WTC11 (cell line): Measurements from ENCODE around the gene LAMA3. TPM values are rescaled to one million over a fixed set of nuclear protein-coding genes. Genes with fewer than 3 reads are reported as not detected.

Experiments
- ATAC-seq: fragments of 200-7000 bp; cut with Tn5 transposase; 2 replicates; pipeline ENCODE4 v1.10.0; 2021; ENCODE audit warnings: mild to moderate bottlenecking, moderate library complexity
- CTCF ChIA-PET: fragments of 300-600 bp; sonication (Branson Sonifier 250); formaldehyde crosslinking; loops from one replicate; lab custom pipeline; 2021; ENCODE audit warnings: antibody characterized with exemption; lab: Charles Lee
- POLR2A ChIA-PET: fragments of 350-600 bp; sonication (Branson Sonifier 250); formaldehyde crosslinking; loops from one replicate; lab custom pipeline; 2021; ENCODE audit warnings: antibody characterized with exemption; lab: Charles Lee
- DNase-seq: peaks from one replicate; pipeline ENCODE4 v3.0.0; 2021; ENCODE audit warnings: low spot score
- H3K27ac Mint-ChIP-seq: 2 replicates; pipeline ENCODE4 v1.8.0; 2021; ENCODE audit warnings: mixed read lengths
- H3K27me3 Mint-ChIP-seq: 2 replicates; pipeline ENCODE4 v1.8.0; 2021; ENCODE audit warnings: low read depth, mild to moderate bottlenecking, moderate library complexity, mixed read lengths
- H3K36me3 Mint-ChIP-seq: 2 replicates; pipeline ENCODE4 v1.8.0; 2021; ENCODE audit warnings: mixed read lengths
- H3K4me1 Mint-ChIP-seq: 2 replicates; pipeline ENCODE4 v1.8.0; 2022; ENCODE audit warnings: mixed read lengths
- H3K4me3 Mint-ChIP-seq: 2 replicates; pipeline ENCODE4 v1.8.0; 2021; ENCODE audit warnings: mild to moderate bottlenecking, moderate library complexity, mixed read lengths
- H3K9me3 Mint-ChIP-seq: 2 replicates; pipeline ENCODE4 v1.8.0; 2021; ENCODE audit warnings: mixed read lengths
- ATF1 ChIP-seq: sonication (generic); formaldehyde crosslinking; IDR thresholded peaks from 2 replicates; pipeline ENCODE4 v1.8.1; 2023; ENCODE audit warnings: mild to moderate bottlenecking, moderate library complexity, missing genetic modification reagents
- ESRRA ChIP-seq: sonication (generic); formaldehyde crosslinking; IDR thresholded peaks from 2 replicates; pipeline ENCODE4 v1.8.1; 2022; ENCODE audit warnings: mild to moderate bottlenecking, missing genetic modification reagents, borderline replicate concordance
- FOXJ3 ChIP-seq: sonication (generic); formaldehyde crosslinking; IDR thresholded peaks from 2 replicates; pipeline ENCODE4 v1.9.0; 2021; ENCODE audit warnings: missing genetic modification reagents, mild to moderate bottlenecking, borderline replicate concordance
- FOXP4 ChIP-seq: sonication (generic); formaldehyde crosslinking; IDR thresholded peaks from 2 replicates; pipeline ENCODE4 v1.8.0; 2022; ENCODE audit warnings: mild to moderate bottlenecking, missing genetic modification reagents
- GABPB1 ChIP-seq: sonication (generic); formaldehyde crosslinking; IDR thresholded peaks from 2 replicates; pipeline ENCODE4 v1.8.1; 2023; ENCODE audit warnings: mild to moderate bottlenecking, missing genetic modification reagents
- GRHL2 ChIP-seq: fragments of 250-450 bp; sonication (Bioruptor Pico); IDR thresholded peaks from 2 replicates; pipeline ENCODE4 v1.8.0; 2022; ENCODE audit warnings: mild to moderate bottlenecking, moderate library complexity; ENCODE audit not compliant: insufficient replicate concordance, severe bottlenecking
- GTF2I ChIP-seq: fragments of 250-450 bp; sonication (Bioruptor Pico); conservative IDR thresholded peaks from 2 replicates; pipeline ENCODE4 v1.4.0; 2021; ENCODE audit warnings: mild to moderate bottlenecking
- HMGA2 ChIP-seq: fragments of 250-450 bp; sonication (Bioruptor Pico); IDR thresholded peaks from 2 replicates; pipeline ENCODE4 v1.4.0; 2021; ENCODE audit warnings: mild to moderate bottlenecking, moderate library complexity
- IRF1 ChIP-seq: sonication (generic); formaldehyde crosslinking; IDR thresholded peaks from 2 replicates; pipeline ENCODE4 v1.8.0; 2023; ENCODE audit warnings: missing genetic modification reagents
- KAT7 ChIP-seq: sonication (generic); formaldehyde crosslinking; IDR thresholded peaks from 2 replicates; pipeline ENCODE4 v1.8.1; 2023; ENCODE audit warnings: missing genetic modification reagents, mild to moderate bottlenecking, borderline replicate concordance
- MXD4 ChIP-seq: fragments of 250-450 bp; sonication (Bioruptor Pico); IDR thresholded peaks from 2 replicates; pipeline ENCODE4 v1.8.0; 2021; ENCODE audit warnings: mild to moderate bottlenecking, moderate library complexity, borderline replicate concordance
- NR2C2 ChIP-seq: sonication (generic); formaldehyde crosslinking; IDR thresholded peaks from 2 replicates; pipeline ENCODE4 v1.8.0; 2022; ENCODE audit warnings: mild to moderate bottlenecking, missing genetic modification reagents
- OVOL2 ChIP-seq: fragments of 250-450 bp; sonication (Bioruptor Pico); IDR thresholded peaks from 2 replicates; pipeline ENCODE4 v1.9.0; 2021; ENCODE audit warnings: mild to moderate bottlenecking, borderline replicate concordance
- RORB ChIP-seq: fragments of 250-450 bp; sonication (Bioruptor Pico); IDR thresholded peaks from 2 replicates; pipeline ENCODE4 v1.9.0; 2021; ENCODE audit warnings: mild to moderate bottlenecking
- STAT6 ChIP-seq: sonication (generic); formaldehyde crosslinking; conservative IDR thresholded peaks from 2 replicates; pipeline ENCODE4 v1.8.1; 2023; ENCODE audit warnings: mild to moderate bottlenecking, low read depth, missing genetic modification reagents, moderate library complexity
- TEAD1 ChIP-seq: sonication (generic); formaldehyde crosslinking; IDR thresholded peaks from 2 replicates; pipeline ENCODE4 v1.8.0; 2022; ENCODE audit warnings: mild to moderate bottlenecking, missing genetic modification reagents
- ZNF281 ChIP-seq: sonication (generic); formaldehyde crosslinking; IDR thresholded peaks from 2 replicates; pipeline ENCODE4 v1.8.0; 2023; ENCODE audit warnings: mild to moderate bottlenecking, missing genetic modification reagents
- ZNF317 ChIP-seq: sonication (generic); formaldehyde crosslinking; IDR thresholded peaks from 2 replicates; pipeline ENCODE4 v1.8.1; 2023; ENCODE audit warnings: low read depth, mild to moderate bottlenecking, moderate library complexity, missing genetic modification reagents, borderline replicate concordance
- ZNF423 ChIP-seq: fragments of 250-450 bp; sonication (Bioruptor Pico); IDR thresholded peaks from 2 replicates; pipeline ENCODE4 v2.1.2; 2022; ENCODE audit warnings: mild to moderate bottlenecking, moderate library complexity
- ZNF512 ChIP-seq: sonication (generic); formaldehyde crosslinking; IDR thresholded peaks from 2 replicates; pipeline ENCODE4 v1.8.1; 2022; ENCODE audit warnings: missing genetic modification reagents, borderline replicate concordance
- ZNF671 ChIP-seq: fragments of 250-450 bp; sonication (Bioruptor Pico); IDR thresholded peaks from 2 replicates; pipeline ENCODE4 v1.8.0; 2021; ENCODE audit warnings: mild to moderate bottlenecking
- total RNA-seq: library from RNA; stranded (reverse); gene quantifications from 3 replicates; pipeline ENCODE4 v1.2.3, GENCODE V29; 2021

The LAMA3 gene
- total RNA-seq, 1 experiment from 2014 or later, result 0.83 TPM

GRCh38 chr18:23689616-23690504 is 607 bp downstream of the LAMA3 start (continued):
- TF ChIP-seq ZNF281 (CRISPR knock-in tag), result peak; percentile 60; the same call in 1 of the 2 replicates
- no peak for TF ChIP-seq ZNF423

GRCh38 chr18:23690505-23691068 is 1.3 kb downstream of the LAMA3 start:
- ATAC-seq, result peak; percentile 33
- H3K27ac Mint-ChIP-seq, result no peak overlapping the region
- no peaks in the 10 kb centered on the region for H3K9me3 Mint-ChIP-seq
- CTCF ChIA-PET, result interaction anchor here (0.9 to 1.6 kb wide), 2 partner anchors 12 to 69 kb away, joined by 3 read pairs; no protein-coding TSS in a partner anchor
- peaks cover 8% of the 10 kb centered on the region for H3K4me1 Mint-ChIP-seq
- POLR2A ChIA-PET, result interaction anchor here (0.7 kb wide), 1 partner anchor 689 kb away, joined by 3 read pairs; no protein-coding TSS in a partner anchor
- no peaks in the 10 kb centered on the region for H3K36me3 Mint-ChIP-seq
- TF ChIP-seq HMGA2 (CRISPR knock-in tag), result 0 out of 2 replicates have a peak, but pooled peaks have one; percentile 6
- TF ChIP-seq TEAD1 (CRISPR knock-in tag), result no peak
- TF ChIP-seq GABPB1 (CRISPR knock-in tag), result no peak
- TF ChIP-seq ATF1, result no peak
- TF ChIP-seq IRF1, result no peak
- TF ChIP-seq, all 79 proteins: peak for 1
- peak overlapping the region; percentile 70 for H3K4me3 Mint-ChIP-seq
- H3K27me3 Mint-ChIP-seq, result peaks cover 54% of the 10 kb centered on the region
- DNase-seq, result peak; percentile 36

GRCh38 chr18:23693846-23694245 is 4.6 kb downstream of the LAMA3 start:
- DNase-seq (no peak), ATAC-seq (no peak)
- no peak overlapping the region for H3K4me3 Mint-ChIP-seq
- ChIA-PET CTCF (interaction anchor here (4.2 kb wide), 1 partner anchor 9 kb away, joined by 18 read pairs; no protein-coding TSS in a partner anchor), POLR2A (no interaction called here)
- peaks cover 6% of the 10 kb centered on the region for H3K4me1 Mint-ChIP-seq
- peaks cover 29% of the 10 kb centered on the region for H3K27me3 Mint-ChIP-seq
- no peaks in the 10 kb centered on the region for H3K9me3 Mint-ChIP-seq
- H3K36me3 Mint-ChIP-seq, result no peaks in the 10 kb centered on the region
- H3K27ac Mint-ChIP-seq, result no peak overlapping the region
- TF ChIP-seq GRHL2 (CRISPR knock-in tag), result no peak
- no peak for TF ChIP-seq ZNF671
- TF ChIP-seq OVOL2 (CRISPR knock-in tag), result no peak
- no peak for TF ChIP-seq FOXJ3 (CRISPR knock-in tag)
- TF ChIP-seq KAT7, result no peak
- TF ChIP-seq ZNF512 (CRISPR knock-in tag), result no peak
- TF ChIP-seq ATF1, result no peak
- no peak for TF ChIP-seq MXD4 (CRISPR knock-in tag)
- TF ChIP-seq ESRRA (CRISPR knock-in tag), result no peak
- no peak for TF ChIP-seq FOXP4 (CRISPR knock-in tag)
- no peak for TF ChIP-seq STAT6 (CRISPR knock-in tag)
- no peak for TF ChIP-seq RORB (CRISPR knock-in tag)
- no peak for TF ChIP-seq GTF2I
- TF ChIP-seq ZNF317, result no peak
- no peak for TF ChIP-seq NR2C2 (CRISPR knock-in tag)
